A673 (cell line): ENCODE data around the gene CAMKV. TPM values are rescaled to one million over a fixed set of nuclear protein-coding genes. Genes with fewer than 3 reads are reported as not detected.

ENCODE experiments used
- BruUV-seq: library from RNA; stranded (reverse); fragments of 400-500 nt; replicated peaks from 2 replicates; lab custom pipeline; 2021; lab: Mats Ljungman, UMichigan
- CTCF ChIA-PET: fragments of 300-600 bp; sonication (Branson Sonifier 250); formaldehyde crosslinking; loops from one replicate; lab custom pipeline; 2022; ENCODE audit warnings: antibody characterized with exemption; lab: Charles Lee
- POLR2A ChIA-PET: fragments of 300-600 bp; sonication (Branson Sonifier 250); formaldehyde crosslinking; loops from one replicate; lab custom pipeline; 2022; ENCODE audit warnings: antibody characterized with exemption; ENCODE audit not compliant: low non-redundant PET; lab: Charles Lee
- DNase-seq: peaks from one replicate; pipeline ENCODE4 v3.0.0-alpha.2; 2015; ENCODE audit warnings: low spot score
- H3K27ac ChIP-seq: fragments of 200-600 bp; sonication (generic); 2 replicates; pipeline ENCODE4 v1.5.1; 2016; ENCODE audit warnings: mixed run types, low read depth, mild to moderate bottlenecking, mixed read lengths, antibody characterized with exemption, low read length; ENCODE audit not compliant: poor library complexity, severe bottlenecking
- H3K27me3 ChIP-seq: fragments of 200-600 bp; sonication (generic); replicated peaks from 2 replicates; pipeline ENCODE4 v1.6.1; 2017; ENCODE audit warnings: mixed run types, low read depth, mild to moderate bottlenecking, mixed read lengths, antibody characterized with exemption, low read length; ENCODE audit not compliant: insufficient read depth, poor library complexity
- H3K36me3 ChIP-seq: fragments of 200-600 bp; sonication (generic); 2 replicates; pipeline ENCODE4 v1.6.1; 2016; ENCODE audit warnings: mixed run types, mild to moderate bottlenecking, mixed read lengths, antibody characterized with exemption, low read length; ENCODE audit not compliant: insufficient read depth, poor library complexity, severe bottlenecking
- H3K4me1 ChIP-seq: fragments of 200-600 bp; sonication (generic); 2 replicates; pipeline ENCODE4 v1.6.1; 2017; ENCODE audit warnings: mixed run types, mild to moderate bottlenecking, mixed read lengths, antibody characterized with exemption, low read length; ENCODE audit not compliant: insufficient read depth, poor library complexity, severe bottlenecking
- H3K4me3 ChIP-seq: fragments of 200-600 bp; sonication (generic); 2 replicates; pipeline ENCODE4 v1.5.1; 2016; ENCODE audit warnings: low read depth, mixed run types, mild to moderate bottlenecking, mixed read lengths, low read length; ENCODE audit not compliant: poor library complexity, severe bottlenecking
- H3K9me3 ChIP-seq: fragments of 200-600 bp; sonication (generic); 2 replicates; pipeline ENCODE4 v1.6.1; 2016; ENCODE audit warnings: mixed run types, low read depth, mild to moderate bottlenecking, mixed read lengths, antibody characterized with exemption, low read length; ENCODE audit not compliant: poor library complexity, severe bottlenecking
- CTCF ChIP-seq: fragments of 300-800, 200-600 bp; sonication (generic); conservative IDR thresholded peaks from 2 replicates; pipeline ENCODE4 v1.5.1; 2017; ENCODE audit warnings: low read depth, mild to moderate bottlenecking, antibody characterized with exemption, low read length, moderate library complexity, mixed read lengths
- EZH2 ChIP-seq: fragments of 200-600 bp; sonication (generic); IDR thresholded peaks from 2 replicates; pipeline ENCODE4 v1.6.1; 2017; ENCODE audit warnings: borderline replicate concordance, low read depth, mild to moderate bottlenecking, mixed read lengths, antibody characterized with exemption, low read length; ENCODE audit not compliant: poor library complexity, severe bottlenecking
- intact Hi-C: fragments of 100-400 bp; cut with micrococcal nuclease; formaldehyde crosslinking; loops from one replicate; pipeline ENCODE4 v1.10.0; 2022; ENCODE audit not compliant: unreplicated experiment
- total RNA-seq: library from RNA; stranded (reverse); gene quantifications from 2 replicates; pipeline ENCODE4 v1.2.3, GENCODE V29; 2021

The CAMKV gene
- total RNA-seq, 1 experiment from 2014 or later: 5.4 TPM

GRCh38 chr3:49867400-49867799 is 2.3 kb downstream of the CAMKV start:
- TF ChIP-seq CTCF: no peak
- TF ChIP-seq EZH2: no peak
- no peaks in the 10 kb centered on the region for H3K36me3 ChIP-seq
- ChIA-PET POLR2A (no interaction called here), CTCF (no interaction called here)
- no peaks in the 10 kb centered on the region for H3K27me3 ChIP-seq
- no TSS peak for BruUV-seq
- no peak overlapping the region for H3K4me3 ChIP-seq
- no peaks in the 10 kb centered on the region for H3K4me1 ChIP-seq
- H3K9me3 ChIP-seq: no peaks in the 10 kb centered on the region
- intact Hi-C loops: no loop called here
- no peak overlapping the region for H3K27ac ChIP-seq
- DNase-seq: no peak

- intact Hi-C loops: no loop called here
- no TSS peak for BruUV-seq
- H3K4me3 ChIP-seq: no peak overlapping the region
- H3K27me3 ChIP-seq: no peaks in the 10 kb centered on the region
- no peak overlapping the region for H3K27ac ChIP-seq
- H3K36me3 ChIP-seq: no peaks in the 10 kb centered on the region
- no peak for TF ChIP-seq CTCF
- TF ChIP-seq EZH2: no peak
- no peaks in the 10 kb centered on the region for H3K4me1 ChIP-seq
- ChIA-PET CTCF (no interaction called here), POLR2A (no interaction called here)
- no peak for DNase-seq
- H3K9me3 ChIP-seq: no peaks in the 10 kb centered on the region
These were observed 4.4 kb downstream of the CAMKV start for GRCh38 chr3:49865198-49865784.

DNA sequence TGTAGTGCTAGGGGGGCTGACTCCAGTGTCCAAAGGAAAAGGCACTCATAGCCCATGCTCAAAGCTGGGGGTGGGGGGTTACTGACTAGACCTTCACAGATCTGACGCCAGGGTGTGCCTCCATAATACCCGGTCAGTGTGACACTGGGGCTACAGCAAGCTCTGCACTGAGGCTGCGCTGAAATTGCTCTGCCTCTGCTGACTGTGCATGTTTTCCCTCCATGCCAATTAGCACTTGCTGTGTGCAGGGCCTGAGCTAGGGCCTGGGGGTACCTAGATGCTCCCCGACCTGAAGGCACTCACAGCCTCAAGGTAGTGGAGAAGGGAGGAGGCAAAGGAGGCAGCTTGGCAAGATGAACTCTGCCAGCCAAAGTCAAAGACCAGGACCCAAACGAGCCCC is 5.2 kb downstream of the CAMKV start:
- BruUV-seq: no TSS peak
- Histone ChIP-seq H3K4me3 (no peak overlapping the region), H3K36me3 (no peaks in the 10 kb centered on the region), H3K27ac (no peak overlapping the region), H3K4me1 (no peaks in the 10 kb centered on the region), H3K27me3 (no peaks in the 10 kb centered on the region), H3K9me3 (no peaks in the 10 kb centered on the region)
- intact Hi-C loops: no loop called here
- no peak for DNase-seq
- ChIA-PET POLR2A (no interaction called here), CTCF (no interaction called here)
- TF ChIP-seq CTCF (no peak), EZH2 (no peak)
